ENCODE data around the gene RIBC2. TPM values are rescaled to one million over a fixed set of nuclear protein-coding genes. Genes with fewer than 3 reads are reported as not detected.

RIBC2 gene, protein sequence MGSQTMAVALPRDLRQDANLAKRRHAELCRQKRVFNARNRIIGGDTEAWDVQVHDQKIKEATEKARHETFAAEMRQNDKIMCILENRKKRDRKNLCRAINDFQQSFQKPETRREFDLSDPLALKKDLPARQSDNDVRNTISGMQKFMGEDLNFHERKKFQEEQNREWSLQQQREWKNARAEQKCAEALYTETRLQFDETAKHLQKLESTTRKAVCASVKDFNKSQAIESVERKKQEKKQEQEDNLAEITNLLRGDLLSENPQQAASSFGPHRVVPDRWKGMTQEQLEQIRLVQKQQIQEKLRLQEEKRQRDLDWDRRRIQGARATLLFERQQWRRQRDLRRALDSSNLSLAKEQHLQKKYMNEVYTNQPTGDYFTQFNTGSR
- total RNA-seq: 1.1 and 1.4 TPM in 2 replicates

DNA sequence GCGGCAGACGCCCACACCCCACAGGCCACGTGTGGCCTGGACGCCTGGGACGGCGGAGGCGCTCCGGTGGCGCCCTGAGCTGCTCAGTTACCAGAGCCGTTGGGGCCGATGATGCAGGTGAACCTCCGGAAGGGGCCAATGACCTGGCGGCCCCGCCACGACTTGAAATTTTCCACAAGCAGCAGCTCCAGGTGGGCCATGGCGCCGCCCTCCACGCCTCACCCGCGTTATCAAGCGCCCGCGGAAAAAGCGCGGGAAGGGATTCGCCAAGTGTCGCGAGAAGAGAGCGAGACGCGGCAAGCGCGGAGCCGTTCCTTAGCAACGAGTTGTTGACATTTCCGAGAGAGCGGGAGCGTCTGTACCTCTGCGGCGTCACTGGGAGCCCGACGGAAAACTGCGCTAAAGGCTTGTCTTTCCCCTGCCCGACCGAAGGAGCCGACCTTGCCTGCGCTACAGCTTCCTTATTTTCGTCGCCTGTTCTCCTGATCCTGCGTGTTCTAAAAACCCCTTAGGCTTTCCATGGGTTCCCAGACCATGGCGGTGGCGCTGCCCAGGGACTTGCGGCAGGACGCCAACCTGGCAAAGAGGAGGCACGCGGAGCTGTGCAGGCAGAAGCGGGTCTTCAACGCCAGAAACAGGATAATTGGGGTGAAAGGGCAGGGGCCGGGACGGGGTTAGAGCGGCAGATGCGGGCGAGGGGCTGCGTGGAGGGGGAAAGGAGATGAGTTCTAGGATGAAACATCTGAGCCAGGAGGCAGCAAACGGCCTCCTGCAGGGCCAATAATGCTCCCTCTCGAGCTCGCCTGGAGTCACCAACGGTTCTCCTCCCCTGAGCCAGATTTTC, at the start of gene RIBC2, which contains the start of gene SMC1B:
RIBC2 (plus strand) TSS at position 326 of the 844 bp plus-strand sequence; CDS start at position 520, 194 bp downstream.
SMC1B (minus strand) TSS at position 232 of the 844 bp plus-strand sequence; CDS start at position 200, 32 bp downstream.

Other genes starting within 250 kb of the RIBC2 start
- 54.0 and 64.3 TPM in 2 replicates for gene NUP50, start 249.8 kb upstream of the RIBC2 start, total RNA-seq
- gene KIAA0930, start 172.8 kb upstream of the RIBC2 start, total RNA-seq: 39.1 and 42.6 TPM in 2 replicates
- not detected in 2 replicates for gene UPK3A, start 128.7 kb upstream of the RIBC2 start, total RNA-seq
- 19.2 and 47.0 TPM in 2 replicates for gene FAM118A, start 103.8 kb upstream of the RIBC2 start, total RNA-seq
- under 0.01 TPM in 2 replicates for gene SMC1B, start 94 bp upstream of the RIBC2 start, total RNA-seq
- gene FBLN1, start 89.2 kb downstream of the RIBC2 start, total RNA-seq: 115 and 199 TPM in 2 replicates

Data from subcutaneous preadipocyte (primary cell).